Coronary artery (tissue), 2 donors: ENCODE data around the gene LAMA5.
A peak's percentile ranks its signal among the peaks of the same experiment; 100 is the strongest.

Experiments used
- DNase-seq: peaks from one replicate; pipeline ENCODE4 v3.0.0-alpha.2; 2017; ENCODE audit warnings: low spot score
- H3K27ac ChIP-seq, 2 donors: fragments of 200-600 bp; sonication (generic); one replicate each; pipeline ENCODE4 v1.5.1; 2016 to 2019
- H3K4me3 ChIP-seq: fragments of 200-600 bp; sonication (generic); 2 replicates; pipeline ENCODE4 v1.5.1; 2016; ENCODE audit warnings: mild to moderate bottlenecking, moderate library complexity
- TF ChIP-seq, protein P1 (sequence below): fragments of 200-600 bp; sonication (generic); IDR thresholded peaks from one replicate; pipeline ENCODE4 v1.5.1; 2019; ENCODE audit warnings: antibody characterized with exemption

The LAMA5 gene

DNA sequence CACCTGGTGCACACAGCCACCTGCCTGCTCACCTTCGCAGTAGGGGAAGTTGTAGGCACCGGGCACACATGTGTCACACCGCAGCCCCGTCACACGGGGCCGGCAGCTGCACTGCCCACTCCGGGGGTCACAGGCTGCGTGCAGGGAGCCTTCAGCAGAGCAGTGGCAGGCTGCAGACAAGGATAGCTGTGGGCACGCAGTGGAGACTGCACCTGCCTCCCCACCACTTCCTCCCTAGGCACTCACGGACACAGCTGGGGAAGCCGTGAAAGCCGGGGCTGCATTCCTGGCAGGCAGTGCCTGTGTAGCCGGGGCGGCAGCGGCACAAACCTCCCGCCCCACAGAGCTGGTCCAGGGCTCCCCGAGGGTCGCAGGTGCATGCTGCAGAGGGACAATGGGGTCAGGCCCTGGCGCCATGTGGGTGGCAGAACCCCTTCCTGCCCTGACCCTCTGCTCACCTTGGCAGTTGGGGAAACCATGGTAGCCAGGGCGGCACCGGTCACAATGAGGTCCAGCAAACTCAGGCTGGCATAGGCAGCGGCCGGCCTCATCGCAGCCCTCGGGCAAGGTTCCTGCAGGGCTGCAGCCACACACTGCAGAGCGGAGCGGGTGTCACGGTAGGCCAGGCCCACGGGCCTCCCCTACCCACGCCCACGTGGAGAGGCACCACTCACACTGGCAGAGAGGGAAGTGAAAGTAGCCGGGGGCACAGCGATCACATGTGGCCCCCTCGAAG lies 29.4 kb downstream of the LAMA5 start:
- Histone ChIP-seq H3K4me3 (no peak overlapping the region), H3K27ac (no peak overlapping the region)
- TF ChIP-seq, protein P1, sequence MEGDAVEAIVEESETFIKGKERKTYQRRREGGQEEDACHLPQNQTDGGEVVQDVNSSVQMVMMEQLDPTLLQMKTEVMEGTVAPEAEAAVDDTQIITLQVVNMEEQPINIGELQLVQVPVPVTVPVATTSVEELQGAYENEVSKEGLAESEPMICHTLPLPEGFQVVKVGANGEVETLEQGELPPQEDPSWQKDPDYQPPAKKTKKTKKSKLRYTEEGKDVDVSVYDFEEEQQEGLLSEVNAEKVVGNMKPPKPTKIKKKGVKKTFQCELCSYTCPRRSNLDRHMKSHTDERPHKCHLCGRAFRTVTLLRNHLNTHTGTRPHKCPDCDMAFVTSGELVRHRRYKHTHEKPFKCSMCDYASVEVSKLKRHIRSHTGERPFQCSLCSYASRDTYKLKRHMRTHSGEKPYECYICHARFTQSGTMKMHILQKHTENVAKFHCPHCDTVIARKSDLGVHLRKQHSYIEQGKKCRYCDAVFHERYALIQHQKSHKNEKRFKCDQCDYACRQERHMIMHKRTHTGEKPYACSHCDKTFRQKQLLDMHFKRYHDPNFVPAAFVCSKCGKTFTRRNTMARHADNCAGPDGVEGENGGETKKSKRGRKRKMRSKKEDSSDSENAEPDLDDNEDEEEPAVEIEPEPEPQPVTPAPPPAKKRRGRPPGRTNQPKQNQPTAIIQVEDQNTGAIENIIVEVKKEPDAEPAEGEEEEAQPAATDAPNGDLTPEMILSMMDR: no peak
- DNase-seq: no peak

DNA sequence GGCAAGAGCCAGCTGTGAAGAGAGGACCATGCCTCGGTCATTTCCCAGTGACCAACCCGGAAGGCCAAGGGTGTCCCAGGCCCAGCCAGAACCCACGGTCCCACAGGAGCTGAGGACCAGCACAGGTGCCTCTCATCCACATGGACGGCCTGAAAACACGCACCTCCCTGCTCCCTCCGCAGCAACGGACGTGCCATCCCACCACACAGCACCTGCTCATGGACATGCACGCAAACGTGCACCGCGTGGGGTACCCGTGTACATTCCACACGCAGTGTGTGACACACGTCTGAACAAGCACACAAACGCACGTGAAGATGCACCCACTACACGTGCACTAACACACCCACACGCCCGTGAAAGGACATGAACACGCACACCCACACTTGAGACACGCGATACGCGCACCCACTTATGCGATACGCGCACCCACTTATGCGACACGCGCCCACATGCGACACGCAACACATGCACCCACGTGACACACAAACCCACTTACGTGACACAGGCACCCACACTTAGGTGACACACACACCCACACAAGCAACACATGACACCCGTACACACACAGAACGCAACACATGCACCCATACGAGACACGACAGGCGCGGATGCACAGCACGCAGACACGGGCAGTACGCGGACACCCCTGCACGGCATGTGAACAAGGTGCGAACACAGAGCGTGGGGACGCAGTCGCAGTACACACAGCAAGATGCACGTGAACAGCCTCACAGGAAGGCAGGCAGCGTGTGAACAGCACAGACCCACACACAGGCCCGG lies 30.1 kb downstream of the LAMA5 start:
- no peak overlapping the region for H3K4me3 ChIP-seq
- DNase-seq: no peak
- TF ChIP-seq, protein P1: no peak
- H3K27ac ChIP-seq: no peak overlapping the region

DNA sequence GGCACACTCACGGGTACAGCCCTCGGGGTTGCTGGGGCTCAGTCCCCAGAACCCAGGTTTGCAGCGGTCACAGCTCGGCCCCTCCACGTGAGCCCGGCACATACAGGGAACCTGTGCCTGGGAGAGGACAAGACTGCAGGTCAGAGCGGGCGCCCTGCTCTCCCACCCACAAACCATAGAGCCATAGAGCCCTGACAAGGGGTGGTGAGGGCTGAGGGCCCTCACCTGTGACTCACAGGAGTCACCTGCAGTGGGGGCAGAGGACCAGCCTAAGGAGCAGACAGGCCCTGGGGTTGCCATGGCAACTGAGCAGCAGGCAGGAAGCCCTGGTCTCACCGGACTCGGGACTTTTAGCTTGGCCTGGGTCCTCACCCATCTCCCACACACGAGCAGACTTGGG lies 30.8 kb downstream of the LAMA5 start:
- DNase-seq: no peak
- H3K27ac ChIP-seq: no peak overlapping the region
- no peak overlapping the region for H3K4me3 ChIP-seq
- TF ChIP-seq, protein P1: no peak

DNA sequence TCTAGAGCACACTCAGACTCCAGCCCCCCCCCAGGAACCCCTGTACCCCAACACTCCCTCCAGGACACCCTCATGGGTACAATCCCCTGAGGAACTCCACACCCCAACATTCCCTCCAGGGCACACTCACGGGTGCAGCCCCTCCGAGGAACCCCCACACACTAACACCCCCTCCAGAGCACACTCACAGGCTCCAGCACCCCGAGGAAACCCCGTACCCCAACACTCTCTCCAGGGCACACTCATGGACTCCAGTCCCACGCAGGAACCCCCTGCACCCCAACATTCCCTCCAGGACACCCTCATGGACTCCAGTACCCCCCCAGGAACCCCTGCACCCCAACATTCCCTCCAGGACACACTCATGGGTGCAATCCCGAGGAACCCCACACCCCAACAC lies 31.6 kb downstream of the LAMA5 start:
- peak overlapping the region in 1 of 2 donors; percentile 10 for H3K27ac ChIP-seq

DNA sequence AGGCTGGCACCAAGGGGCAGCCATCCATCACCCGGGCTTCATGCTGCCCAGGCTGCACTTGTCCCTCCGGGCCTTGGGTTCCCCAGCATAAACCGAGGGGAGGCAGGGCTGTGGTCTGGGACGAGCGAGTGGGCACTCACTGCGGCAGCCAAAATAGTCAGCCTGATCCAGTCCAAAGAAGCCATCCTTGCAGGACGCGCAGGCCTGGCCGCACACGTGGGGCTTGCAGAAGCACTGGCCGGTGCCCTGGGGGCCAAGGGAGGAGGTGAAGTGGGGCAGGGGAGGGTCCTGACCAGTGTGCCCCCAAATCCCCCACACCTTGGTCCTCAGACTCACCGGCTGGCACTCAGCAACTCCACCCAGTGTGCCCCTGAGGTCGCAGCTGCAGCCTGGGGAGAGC lies 32.2 kb downstream of the LAMA5 start:
- H3K27ac ChIP-seq: no peak overlapping the region
- H3K4me3 ChIP-seq: no peak overlapping the region
- DNase-seq: no peak
- TF ChIP-seq, protein P1: no peak

More for the DNA sequence above, 31.6 kb downstream of the LAMA5 start:
- DNase-seq: no peak
- H3K4me3 ChIP-seq: no peak overlapping the region
- TF ChIP-seq, protein P1: no peak

DNA sequence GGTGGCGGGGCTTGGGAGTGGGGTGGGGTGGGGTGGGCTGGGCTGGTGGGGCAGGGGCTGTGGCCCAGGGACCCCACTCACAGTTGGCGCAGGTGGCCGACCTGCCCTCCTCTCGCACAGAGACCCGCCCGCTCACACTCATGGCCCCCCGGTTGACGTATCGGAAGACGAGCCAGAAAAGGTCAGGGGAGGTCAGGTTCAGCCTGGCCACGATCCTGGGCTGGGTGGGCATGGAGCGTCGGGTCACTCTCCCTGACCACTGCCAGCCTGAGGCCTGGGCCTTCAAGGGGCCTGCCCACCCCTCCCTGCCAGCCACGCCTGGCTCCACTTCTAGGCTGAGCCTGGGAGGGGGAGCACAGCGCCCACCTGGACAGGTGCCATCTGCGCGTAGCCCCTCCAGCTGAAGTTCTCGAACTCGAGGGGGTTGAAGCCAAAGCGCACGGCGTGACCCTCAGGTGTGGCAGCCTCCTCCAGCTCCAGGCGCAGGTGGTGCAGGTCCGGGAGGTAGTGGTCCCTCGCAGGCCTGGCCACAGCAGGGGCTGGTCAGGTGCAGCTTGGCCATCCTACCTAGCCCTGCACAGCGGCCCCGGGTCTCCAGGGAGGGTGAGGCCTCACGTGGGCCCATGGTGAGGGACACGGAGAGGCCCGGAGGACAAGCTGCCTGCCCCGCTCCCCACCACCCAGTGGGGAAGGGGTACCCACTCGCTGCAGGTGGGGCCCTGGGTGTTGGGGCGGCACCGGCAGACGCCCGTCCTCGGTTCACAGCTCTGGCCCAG lies 33.1 kb downstream of the LAMA5 start:
- no peak overlapping the region for H3K4me3 ChIP-seq
- no peak for DNase-seq
- H3K27ac ChIP-seq: peak overlapping the region in 1 of 2 donors; percentile 11
- TF ChIP-seq, protein P1: no peak
